OCI-M1 (cell line): ENCODE measurements around the gene ESCO1.
A peak's percentile ranks its signal among the peaks of the same experiment; 100 is the strongest.
"Not testable (repeated sequence)": the region's sequence is repeated elsewhere in the genome, so short reads cannot be mapped to it uniquely, and the experiment has no call there.

Experiments used
- DNase-seq: peaks from one replicate; lab custom pipeline; 2025; lab: John Stamatoyannopoulos, UW

ESCO1 gene, protein sequence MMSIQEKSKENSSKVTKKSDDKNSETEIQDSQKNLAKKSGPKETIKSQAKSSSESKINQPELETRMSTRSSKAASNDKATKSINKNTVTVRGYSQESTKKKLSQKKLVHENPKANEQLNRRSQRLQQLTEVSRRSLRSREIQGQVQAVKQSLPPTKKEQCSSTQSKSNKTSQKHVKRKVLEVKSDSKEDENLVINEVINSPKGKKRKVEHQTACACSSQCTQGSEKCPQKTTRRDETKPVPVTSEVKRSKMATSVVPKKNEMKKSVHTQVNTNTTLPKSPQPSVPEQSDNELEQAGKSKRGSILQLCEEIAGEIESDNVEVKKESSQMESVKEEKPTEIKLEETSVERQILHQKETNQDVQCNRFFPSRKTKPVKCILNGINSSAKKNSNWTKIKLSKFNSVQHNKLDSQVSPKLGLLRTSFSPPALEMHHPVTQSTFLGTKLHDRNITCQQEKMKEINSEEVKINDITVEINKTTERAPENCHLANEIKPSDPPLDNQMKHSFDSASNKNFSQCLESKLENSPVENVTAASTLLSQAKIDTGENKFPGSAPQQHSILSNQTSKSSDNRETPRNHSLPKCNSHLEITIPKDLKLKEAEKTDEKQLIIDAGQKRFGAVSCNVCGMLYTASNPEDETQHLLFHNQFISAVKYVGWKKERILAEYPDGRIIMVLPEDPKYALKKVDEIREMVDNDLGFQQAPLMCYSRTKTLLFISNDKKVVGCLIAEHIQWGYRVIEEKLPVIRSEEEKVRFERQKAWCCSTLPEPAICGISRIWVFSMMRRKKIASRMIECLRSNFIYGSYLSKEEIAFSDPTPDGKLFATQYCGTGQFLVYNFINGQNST

DNA sequence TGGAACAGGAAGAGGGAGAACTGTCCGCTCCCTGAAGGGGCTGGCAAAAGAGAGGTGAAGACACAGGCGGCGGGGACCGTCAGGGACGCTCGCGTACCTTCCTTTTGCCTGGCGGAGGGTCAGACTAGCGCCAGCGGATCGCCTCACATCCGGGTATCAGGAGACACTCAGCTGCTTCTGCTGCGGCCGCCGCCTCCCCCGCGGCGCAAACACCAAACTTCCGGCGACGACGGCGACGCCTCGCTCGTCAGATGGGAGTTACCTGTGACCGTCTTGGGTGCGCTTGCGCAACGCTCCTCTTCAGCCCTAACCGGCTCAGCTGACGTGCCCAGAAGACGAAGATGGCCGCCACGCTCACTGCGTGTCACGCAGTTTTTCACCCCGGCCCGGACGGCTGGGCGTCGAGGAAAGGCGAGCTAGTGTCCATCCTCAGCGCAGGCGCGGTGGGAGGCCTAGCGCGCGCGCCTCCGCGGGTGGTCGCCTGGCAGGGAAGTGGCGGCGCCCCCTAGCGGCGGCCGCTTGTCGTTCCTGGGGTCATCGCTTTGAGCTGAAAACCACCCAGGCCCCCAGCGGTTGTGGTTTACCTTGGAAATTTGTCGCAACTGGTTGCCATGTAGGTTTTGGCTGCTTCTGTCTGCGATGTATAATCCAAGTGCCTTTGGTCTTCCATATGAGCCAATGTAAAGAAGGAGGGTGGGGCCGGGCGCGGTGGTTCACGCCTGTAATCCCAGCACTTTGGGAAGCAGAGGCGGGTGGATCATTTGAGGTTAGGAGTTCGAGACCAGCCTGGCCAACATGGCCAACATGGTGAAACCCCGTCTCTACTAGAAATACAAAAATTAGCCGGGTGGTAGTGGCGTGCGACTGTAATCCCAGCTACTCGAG is at the start of gene ESCO1:
ESCO1 (minus strand) TSS at position 179 of the 885 bp plus-strand sequence. CDS start 25,861 bp downstream, outside the sequence.
- peak; percentile 100 for DNase-seq

DNA sequence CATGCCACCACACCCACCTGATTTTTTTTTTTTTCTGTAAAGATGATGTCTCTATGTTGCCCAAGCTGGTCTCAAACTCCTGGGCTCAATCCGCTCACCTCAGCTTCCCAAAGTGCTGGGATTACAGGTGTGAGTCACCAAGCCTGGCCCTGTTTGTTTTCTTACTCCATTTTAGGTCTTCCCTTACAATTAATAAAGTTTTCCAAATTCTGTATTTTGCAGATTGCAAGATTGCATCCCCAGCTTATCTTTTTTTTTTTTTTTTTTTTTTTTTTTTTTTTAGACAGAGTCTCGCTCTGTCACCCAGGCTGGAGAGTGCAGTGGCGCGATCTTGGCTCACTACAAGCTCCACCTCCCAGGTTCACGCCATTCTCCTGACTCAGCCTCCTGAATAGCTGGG is 39.9 kb upstream of the ESCO1 start:
- DNase-seq: not testable (repeated sequence)

GRCh38 chr18:21638822-21639221 is 38.3 kb upstream of the ESCO1 start:
- DNase-seq: no peak

- DNase-seq: no peak
Measured at GRCh38 chr18:21636769-21637168, 36.3 kb upstream of the ESCO1 start.

DNA sequence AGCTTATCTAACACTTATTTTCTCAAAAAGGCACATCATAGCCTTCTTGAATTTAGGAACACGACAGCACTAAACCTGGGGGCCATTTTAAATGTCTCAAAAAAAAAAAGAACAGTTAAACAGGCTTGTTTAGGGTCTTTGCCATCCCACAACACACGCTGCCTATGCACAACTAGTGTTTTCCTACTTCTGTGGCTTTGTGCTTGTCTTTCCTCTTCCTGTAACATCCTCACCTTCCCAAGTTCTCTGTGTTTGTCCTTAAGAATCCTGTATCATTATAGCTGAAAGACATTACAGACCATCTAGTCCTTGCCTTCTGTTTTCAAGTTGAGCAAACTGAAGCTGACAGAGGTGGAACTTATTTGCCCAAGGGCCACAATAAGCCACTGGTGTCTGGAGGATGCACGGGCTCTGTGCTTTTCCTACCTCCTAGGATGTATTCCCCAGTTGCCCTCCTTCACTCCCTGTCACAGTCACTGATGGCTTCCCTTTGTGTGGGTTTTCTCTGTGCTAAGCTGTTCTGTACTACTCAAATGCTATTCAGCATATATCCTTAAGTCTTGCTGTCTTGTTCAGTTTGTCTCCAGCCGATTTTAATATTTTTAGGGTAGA is 34.2 kb upstream of the ESCO1 start:
- no peak for DNase-seq

DNA sequence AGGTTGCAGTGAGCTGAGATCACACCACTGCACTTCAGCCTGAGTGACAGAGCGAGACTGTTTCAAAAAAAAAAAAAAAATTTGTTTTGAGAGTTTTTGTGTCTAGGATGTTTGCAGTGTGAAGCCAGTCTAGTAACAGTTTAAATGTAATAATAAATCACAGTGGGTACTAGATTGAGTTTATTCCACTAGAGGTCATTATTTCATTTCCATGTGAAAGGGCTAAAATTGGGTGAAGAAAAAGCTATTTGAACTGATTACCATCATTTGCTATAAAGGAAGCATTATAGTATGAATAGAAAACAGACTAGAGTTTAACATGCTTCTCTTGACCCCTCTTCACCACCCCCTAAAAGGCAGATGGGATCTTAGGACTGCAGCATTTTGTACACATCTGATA is 31.9 kb upstream of the ESCO1 start:
- DNase-seq: peak; percentile 56

GRCh38 chr18:21629089-21629832 is 28.8 kb upstream of the ESCO1 start:
- DNase-seq: no peak

DNA sequence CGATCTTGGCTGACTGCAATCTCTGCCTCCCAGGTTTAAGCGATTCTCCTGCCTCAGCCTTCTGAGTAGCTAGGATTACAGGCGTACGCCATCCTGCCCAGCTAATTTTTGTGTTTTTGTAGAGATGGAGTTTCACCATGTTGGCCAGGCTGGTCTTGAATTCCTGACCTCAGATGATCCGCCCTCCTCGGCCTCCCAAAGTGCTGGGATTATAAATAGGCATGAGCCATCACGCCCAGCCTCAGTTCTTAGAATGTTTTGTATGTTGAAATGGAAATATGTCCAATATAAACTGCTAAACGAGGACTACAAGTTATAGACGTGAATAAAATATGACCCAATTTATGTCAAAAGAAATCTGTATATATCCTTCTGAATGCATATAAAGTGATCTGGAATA is 21.1 kb upstream of the ESCO1 start:
- DNase-seq: not testable (repeated sequence)

DNA sequence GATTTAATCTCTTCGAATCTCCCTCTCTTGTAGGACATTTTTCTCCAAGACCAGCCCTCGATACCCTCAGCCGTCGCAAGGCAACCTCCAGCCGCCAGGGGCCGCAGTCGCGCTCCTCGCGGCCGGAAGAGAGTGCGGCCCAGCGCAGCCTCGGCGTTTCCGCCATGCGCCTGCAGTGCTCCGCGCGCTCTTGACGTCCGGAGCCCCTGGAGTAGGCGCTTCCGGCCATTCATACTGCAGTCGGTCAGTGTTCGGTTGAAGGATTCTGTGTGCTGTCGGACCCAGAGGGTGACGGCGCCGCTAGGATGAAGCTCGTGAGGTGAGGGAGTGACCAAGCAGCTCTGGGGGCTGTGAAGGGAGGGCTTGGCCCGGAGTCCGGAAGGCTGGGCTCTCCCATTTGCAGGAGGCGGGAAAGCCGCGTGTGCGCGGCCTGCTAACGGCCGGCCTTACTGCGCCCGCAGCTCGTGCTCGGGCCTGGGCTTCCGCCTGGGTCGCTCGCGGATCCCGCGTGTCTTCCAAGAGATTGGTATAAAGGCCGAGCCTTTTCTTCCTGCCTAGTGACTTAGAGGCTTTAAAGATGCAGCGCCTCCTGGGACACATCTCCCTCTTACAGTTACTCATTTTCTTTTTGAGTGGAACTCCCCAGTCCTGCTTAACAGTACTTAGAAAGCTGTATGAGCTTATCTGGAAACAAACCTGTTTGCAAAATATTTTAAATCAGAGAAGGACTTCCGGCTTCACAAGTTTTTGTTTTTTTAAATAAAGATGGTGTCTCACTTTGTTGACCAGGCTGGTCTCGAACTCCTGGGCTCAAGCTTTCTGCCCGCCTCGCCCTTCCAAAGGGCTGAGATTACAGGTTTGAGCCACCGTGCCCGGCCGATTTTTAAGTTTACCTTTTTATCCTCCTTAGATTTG is 11.9 kb upstream of the ESCO1 start, which contains the start of gene SNRPD1:
SNRPD1 (plus strand) TSS at position 190 of the 915 bp plus-strand sequence; CDS start at position 306, 116 bp downstream.
- peak; percentile 99 for DNase-seq

GRCh38 chr18:21611401-21612124 is 11.1 kb upstream of the ESCO1 start:
- DNase-seq: peak; percentile 57

DNA sequence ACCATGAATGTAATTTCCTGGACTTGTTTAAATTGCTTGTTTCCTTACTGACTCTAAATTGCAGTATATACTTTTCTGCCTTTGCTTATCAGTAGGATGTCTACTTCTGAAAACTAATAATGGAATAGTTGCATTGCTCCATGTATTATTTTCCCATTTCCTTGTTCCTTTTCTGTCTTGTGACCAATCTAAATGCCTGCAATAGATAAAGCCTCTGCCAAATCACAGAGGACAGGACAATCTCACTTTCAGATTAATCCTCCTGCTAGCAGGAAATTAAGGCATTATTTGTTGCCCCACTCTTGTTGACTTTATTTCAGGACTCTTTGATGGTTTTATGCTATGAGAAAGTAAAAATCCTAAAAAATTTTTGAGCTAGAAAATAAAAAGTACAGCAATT is 4.7 kb upstream of the ESCO1 start:
- DNase-seq: peak; percentile 60

DNA sequence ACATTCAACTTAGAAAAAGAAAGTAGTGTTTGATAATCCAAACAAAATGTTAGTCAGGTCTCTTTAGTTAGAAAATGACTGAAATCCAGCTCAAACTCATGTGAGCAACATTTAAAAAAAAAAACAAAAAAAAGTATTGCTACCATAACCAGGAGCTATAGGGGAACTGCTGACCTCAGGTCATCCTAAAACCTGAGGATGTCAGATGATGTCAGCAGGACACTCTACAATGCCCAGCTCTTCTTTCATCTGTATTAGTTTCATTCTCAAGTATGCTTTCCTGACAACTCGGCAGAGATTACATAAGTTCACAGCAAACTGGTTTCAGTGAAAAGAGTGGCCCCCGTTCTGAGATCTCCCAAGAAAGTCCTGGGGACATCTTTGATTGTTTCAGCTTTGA is 4.2 kb upstream of the ESCO1 start:
- peak; percentile 60 for DNase-seq

DNA sequence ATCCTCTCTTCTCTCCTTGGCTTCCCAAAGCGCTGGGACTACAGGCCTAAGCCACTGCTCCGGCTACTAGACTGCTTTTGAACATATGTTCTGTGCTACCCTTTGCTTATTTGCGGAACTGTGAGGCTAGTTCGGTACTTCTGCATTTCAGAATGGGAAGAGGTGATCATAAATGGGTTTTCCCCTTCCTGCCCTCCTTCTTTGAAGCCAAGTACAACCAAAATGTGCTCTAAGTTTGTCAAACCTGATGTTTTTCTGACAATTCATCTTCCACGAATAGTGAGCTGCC is 1.7 kb upstream of the ESCO1 start:
- no peak for DNase-seq

DNA sequence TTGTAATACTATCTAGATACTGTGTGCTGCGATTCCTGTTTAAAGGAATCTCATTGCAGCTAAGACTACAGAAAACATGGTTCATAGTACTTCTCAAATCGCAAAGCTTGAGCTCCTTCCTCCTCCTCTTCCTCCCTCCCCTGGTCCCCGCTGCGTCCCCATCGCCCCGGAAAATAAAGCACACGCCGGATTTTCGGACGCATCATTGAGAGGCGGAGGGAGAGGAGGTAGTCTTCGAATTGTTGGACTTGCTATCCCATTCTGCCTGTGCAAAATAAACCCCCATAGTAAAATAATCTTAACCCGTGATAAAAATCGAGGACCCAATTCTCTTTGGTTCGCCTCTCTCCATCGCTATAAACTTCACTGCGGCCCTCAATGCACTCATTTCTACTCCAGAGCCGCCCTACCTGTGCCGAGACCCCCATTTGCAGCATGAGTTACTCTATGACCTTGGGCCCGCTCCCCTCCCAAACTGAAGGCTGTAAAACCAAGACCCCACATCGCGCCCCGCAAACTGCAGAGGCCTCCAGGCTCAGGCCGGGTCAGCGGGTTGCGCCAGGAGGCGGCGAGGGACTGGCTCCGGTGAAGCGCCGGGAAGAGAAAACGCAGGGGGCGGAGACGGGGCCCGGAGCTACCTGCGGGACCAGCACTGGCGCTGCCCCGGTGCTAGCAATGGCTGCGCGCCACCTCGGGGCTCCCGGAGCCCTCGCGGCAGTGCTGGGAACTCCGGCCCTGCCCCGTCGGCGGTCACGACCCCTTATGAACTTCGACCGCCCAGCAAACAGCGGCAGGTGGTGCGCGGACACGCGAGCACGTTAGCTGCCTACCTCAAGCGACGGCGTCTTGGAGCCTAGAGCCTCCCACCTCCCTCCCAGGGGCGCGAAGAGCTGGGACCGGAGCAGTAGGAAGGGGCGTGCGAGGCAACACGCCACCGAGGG is 649 bp downstream of the ESCO1 start:
- peak; percentile 76 for DNase-seq

DNA sequence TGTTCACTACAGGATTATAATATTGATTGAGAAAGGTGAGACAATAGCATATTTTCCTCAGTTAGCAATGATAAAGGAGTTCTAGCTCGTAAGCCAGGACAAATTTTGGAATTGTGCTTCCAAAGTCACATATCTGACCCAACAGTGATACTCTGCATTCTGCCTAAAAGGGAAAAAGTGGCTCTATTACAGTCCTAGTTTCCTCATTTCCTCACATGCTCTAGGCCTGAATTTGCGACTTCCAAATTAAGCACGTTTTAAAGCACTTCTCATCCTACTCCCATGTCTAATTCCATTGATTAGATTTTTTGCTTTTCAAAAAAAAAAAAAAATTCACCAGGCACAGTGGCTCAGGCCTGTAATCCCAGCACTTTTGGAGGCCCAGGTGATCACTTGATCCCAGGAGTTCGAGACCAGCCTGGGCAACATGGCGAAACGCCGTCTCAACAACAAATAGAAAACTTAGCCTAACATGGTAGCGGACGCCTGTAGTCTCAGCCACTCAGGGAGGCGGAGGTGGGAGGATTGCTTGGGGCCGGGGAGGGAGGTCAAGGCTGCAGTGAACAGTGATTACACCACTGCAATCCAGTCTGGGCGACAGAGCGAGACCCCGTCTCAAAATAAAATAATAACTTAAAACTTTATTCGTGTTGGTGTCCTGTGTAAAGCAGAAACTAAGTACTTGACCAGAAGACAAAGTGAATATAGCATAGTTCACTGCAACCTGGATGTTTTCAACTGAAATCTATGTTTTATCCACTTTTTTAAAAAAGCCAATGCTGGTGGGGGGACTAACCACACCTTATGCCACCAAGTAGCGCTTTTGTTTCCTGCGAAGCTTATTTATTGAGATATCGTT is 1.5 kb downstream of the ESCO1 start:
- peak; percentile 87 for DNase-seq

GRCh38 chr18:21597620-21598019 is 2.9 kb downstream of the ESCO1 start:
- peak; percentile 29 for DNase-seq
